H9 (cell line): ENCODE data around the gene ATP2A1. TPM values are rescaled to one million over a fixed set of nuclear protein-coding genes. Genes with fewer than 3 reads are reported as not detected.
A peak's percentile ranks its signal among the peaks of the same experiment; 100 is the strongest.

Experiments
- DNase-seq: peaks from one replicate; pipeline ENCODE4 v3.0.0-alpha.2; 2017
- H2AFZ ChIP-seq: one replicate; pipeline ENCODE4 v1.6.1; 2013; ENCODE audit warnings: mild to moderate bottlenecking, low read length, control low read depth, moderate library complexity
- H2AK5ac ChIP-seq: 2 replicates; pipeline ENCODE4 v1.6.1; 2013; ENCODE audit warnings: low read length, control low read depth, mixed read lengths; ENCODE audit not compliant: insufficient read length
- H2BK120ac ChIP-seq: one replicate; pipeline ENCODE4 v1.6.1; 2013; ENCODE audit warnings: low read depth, mild to moderate bottlenecking, low read length, control low read depth, inconsistent platforms; ENCODE audit not compliant: poor library complexity, severe bottlenecking
- H2BK12ac ChIP-seq: 2 replicates; pipeline ENCODE4 v1.6.1; 2013; ENCODE audit warnings: low read length, control low read depth, mixed read lengths, low read depth; ENCODE audit not compliant: insufficient read length
- H2BK15ac ChIP-seq: 2 replicates; pipeline ENCODE4 v1.6.1; 2013; ENCODE audit warnings: low read depth, low read length, control low read depth
- H2BK20ac ChIP-seq: one replicate; pipeline ENCODE4 v1.6.1; 2013; ENCODE audit warnings: low read depth, mild to moderate bottlenecking, low read length, control low read depth, inconsistent platforms; ENCODE audit not compliant: poor library complexity, severe bottlenecking
- H2BK5ac ChIP-seq: 2 replicates; pipeline ENCODE4 v1.6.1; 2013; ENCODE audit warnings: low read length, control low read depth, mixed read lengths; ENCODE audit not compliant: insufficient read length
- H3K14ac ChIP-seq: 2 replicates; pipeline ENCODE4 v1.6.1; 2013; ENCODE audit warnings: low read length, control low read depth; ENCODE audit not compliant: insufficient read depth
- H3K18ac ChIP-seq: 2 replicates; pipeline ENCODE4 v1.6.1; 2013; ENCODE audit warnings: low read depth, mild to moderate bottlenecking, mixed read lengths, low read length, control low read depth; ENCODE audit not compliant: insufficient read length
- H3K23ac ChIP-seq: 2 replicates; pipeline ENCODE4 v1.6.1; 2013; ENCODE audit warnings: low read length, control low read depth, mixed read lengths, low read depth; ENCODE audit not compliant: insufficient read length
- H3K23me2 ChIP-seq: 2 replicates; pipeline ENCODE4 v1.6.1; 2013; ENCODE audit warnings: low read depth, mild to moderate bottlenecking, mixed read lengths, low read length, control low read depth; ENCODE audit not compliant: insufficient read length, poor library complexity, severe bottlenecking
- H3K27ac ChIP-seq: 2 replicates; pipeline ENCODE4 v1.5.1; 2013; ENCODE audit warnings: low read length, control low read depth, mixed read lengths, low read depth; ENCODE audit not compliant: insufficient read length
- H3K27me3 ChIP-seq: 2 replicates; pipeline ENCODE4 v1.6.1; 2013; ENCODE audit warnings: low read length, control low read depth, inconsistent platforms; ENCODE audit not compliant: insufficient read depth
- H3K4ac ChIP-seq: 2 replicates; pipeline ENCODE4 v1.6.1; 2013; ENCODE audit warnings: low read depth, mild to moderate bottlenecking, control low read depth, inconsistent platforms, low read length, moderate library complexity
- H3K4me1 ChIP-seq: 2 replicates; pipeline ENCODE4 v1.6.1; 2013; ENCODE audit warnings: low read length, control low read depth, inconsistent platforms; ENCODE audit not compliant: insufficient read depth
- H3K4me2 ChIP-seq: 2 replicates; pipeline ENCODE4 v1.6.1; 2013; ENCODE audit warnings: low read length, control low read depth, mixed read lengths; ENCODE audit not compliant: insufficient read length, insufficient read depth
- H3K56ac ChIP-seq: 2 replicates; pipeline ENCODE4 v1.6.1; 2013; ENCODE audit warnings: low read depth, mild to moderate bottlenecking, mixed read lengths, low read length, control low read depth; ENCODE audit not compliant: insufficient read length
- H3K79me1 ChIP-seq: 2 replicates; pipeline ENCODE4 v1.6.1; 2013; ENCODE audit warnings: low read depth, mild to moderate bottlenecking, moderate library complexity, low read length, control low read depth, inconsistent platforms; ENCODE audit not compliant: insufficient read depth, poor library complexity, severe bottlenecking
- H3K79me2 ChIP-seq: 2 replicates; pipeline ENCODE4 v1.6.1; 2013; ENCODE audit warnings: low read length, control low read depth, inconsistent platforms; ENCODE audit not compliant: insufficient read depth
- H3K9ac ChIP-seq: 2 replicates; pipeline ENCODE4 v1.6.1; 2013; ENCODE audit warnings: low read length, control low read depth, mixed read lengths; ENCODE audit not compliant: insufficient read length; ENCODE audit errors: extremely low read depth
- H3K9me3 ChIP-seq: one replicate; pipeline ENCODE4 v1.6.1; 2013; ENCODE audit warnings: low read depth, low read length, inconsistent platforms; ENCODE audit not compliant: control insufficient read depth
- H3T11ph ChIP-seq: one replicate; pipeline ENCODE4 v1.6.1; 2013; ENCODE audit warnings: mild to moderate bottlenecking, low read length, control low read depth, inconsistent platforms
- H4K20me1 ChIP-seq: one replicate; pipeline ENCODE4 v1.6.1; 2013; ENCODE audit not compliant: control insufficient read depth, insufficient read length, insufficient read depth
- H4K5ac ChIP-seq: 2 replicates; pipeline ENCODE4 v1.6.1; 2013; ENCODE audit warnings: low read depth, mild to moderate bottlenecking, mixed read lengths, low read length, control low read depth; ENCODE audit not compliant: insufficient read length
- H4K8ac ChIP-seq: replicated peaks from 2 replicates; pipeline ENCODE4 v1.6.1; 2013; ENCODE audit warnings: low read length, control low read depth, mixed read lengths, low read depth; ENCODE audit not compliant: insufficient read length
- H4K91ac ChIP-seq: 2 replicates; pipeline ENCODE4 v1.6.1; 2013; ENCODE audit warnings: low read depth, mild to moderate bottlenecking, moderate library complexity, mixed read lengths, low read length, control low read depth; ENCODE audit not compliant: insufficient read length
- H3K27ac Mint-ChIP-seq, 3 experiments: 2 replicates in 2 of 3; 3 replicates in 1 of 3; pipeline ENCODE4 v1.8.0; 2020 to 2021; ENCODE audit warnings: mixed read lengths in 3 of 3, mild to moderate bottlenecking in 1 of 3, moderate library complexity in 1 of 3
- H3K27me3 Mint-ChIP-seq: 2 replicates; pipeline ENCODE4 v1.8.0; 2021; ENCODE audit warnings: low read depth, mild to moderate bottlenecking, moderate library complexity, mixed read lengths
- H3K36me3 Mint-ChIP-seq, 3 experiments: 2 replicates in 2 of 3; 3 replicates in 1 of 3; pipeline ENCODE4 v1.8.0; 2020 to 2021; ENCODE audit warnings: low read depth in 3 of 3, mixed read lengths in 3 of 3; ENCODE audit not compliant: insufficient read depth in 1 of 3
- H3K4me1 Mint-ChIP-seq, 2 experiments: 2 replicates each; pipeline ENCODE4 v1.8.0; 2020; ENCODE audit warnings: mixed read lengths in 2 of 2
- H3K4me3 Mint-ChIP-seq, 2 experiments: 2 replicates in 1 of 2; 3 replicates in 1 of 2; pipeline ENCODE4 v1.8.0; 2020 to 2021; ENCODE audit warnings: mild to moderate bottlenecking in 2 of 2, mixed read lengths in 2 of 2, moderate library complexity in 1 of 2
- H3K9me3 Mint-ChIP-seq, 2 experiments: 2 replicates in 1 of 2; 3 replicates in 1 of 2; pipeline ENCODE4 v1.8.0; 2020; ENCODE audit warnings: mild to moderate bottlenecking in 2 of 2, mixed read lengths in 2 of 2, moderate library complexity in 1 of 2
- CTCF ChIP-seq: fragments of 200-600 bp; sonication (generic); conservative IDR thresholded peaks from 3 replicates; pipeline ENCODE4 v1.8.0; 2021; ENCODE audit warnings: antibody characterized with exemption, mild to moderate bottlenecking
- WGBS: extraction: QIAGEN DNeasy Blood & Tissue Kit; methylation state at CpG from one replicate; pipeline ENCODE4 v1.1.7; 2013; ENCODE audit warnings: missing lambda C conversion rate, low lambda C conversion rate, mixed read lengths; ENCODE audit not compliant: insufficient read length; ENCODE audit errors: extremely low coverage; 5-methylcytosine and 5-hydroxymethylcytosine counted together
- total RNA-seq: library from RNA; stranded (reverse); gene quantifications from 2 replicates; pipeline ENCODE4 v1.2.1, GENCODE V29; 2021

Gene ATP2A1
- total RNA-seq, 1 experiment from 2014 or later = 4.6 TPM

- Histone ChIP-seq H4K91ac (no peak overlapping the region), H2BK5ac (no peak overlapping the region), H3K18ac (no peak overlapping the region), H2AK5ac (no peak overlapping the region), H3K23ac (no peak overlapping the region), H2BK12ac (no peak overlapping the region), H4K20me1 (no peaks in the 10 kb centered on the region), H2BK15ac (no peak overlapping the region), H3K9me3 (no peaks in the 10 kb centered on the region), H4K5ac (no peak overlapping the region), H3K79me1 (no peaks in the 10 kb centered on the region), H2BK120ac (no peak overlapping the region), H3K27ac (no peak overlapping the region), H3K4ac (no peak overlapping the region), H3K79me2 (no peaks in the 10 kb centered on the region), H2BK20ac (no peak overlapping the region), H3K56ac (no peak overlapping the region), H3K4me2 (peak overlapping the region; percentile 64), H3T11ph (no peak overlapping the region), H3K27me3 (peaks cover 6% of the 10 kb centered on the region; the same call in 1 of the 2 replicates), H3K4me1 (peaks cover 6% of the 10 kb centered on the region; the same call in 1 of the 2 replicates), H2AFZ (no peak overlapping the region), H3K23me2 (peaks cover 11% of the 10 kb centered on the region), H3K9ac (no peak overlapping the region), H4K8ac (no peak overlapping the region), H3K14ac (no peak overlapping the region)
- no peak for TF ChIP-seq CTCF
- Mint-ChIP-seq H3K4me3 (peak overlapping the region; percentile 87 to 95), H3K9me3 (no peaks in the 10 kb centered on the region; a peak in 1 of 5 replicates), H3K4me1 (peaks cover 33 to 62% of the 10 kb centered on the region in 2 experiments), H3K36me3 (peaks cover 0 to 4% (median 4%) of the 10 kb centered on the region in 3 experiments; a peak in 3 of 7 replicates), H3K27ac (no peak overlapping the region), H3K27me3 (peaks cover 18% of the 10 kb centered on the region)
- no CpG with 5 or more reads among the region's 11 CpGs for WGBS
- DNase-seq = peak; percentile 49
These were observed 2.3 kb downstream of the ATP2A1 start for GRCh38 chr16:28880589-28880915.
